CD4-positive, alpha-beta T cell (primary cell): Measurements from ENCODE around the gene TAF6. TPM values are rescaled to one million over a fixed set of nuclear protein-coding genes. Genes with fewer than 3 reads are reported as not detected.

Source experiments
- ATAC-seq: fragments of 200-7000 bp; cut with Tn5 transposase; one replicate; pipeline ENCODE4 v1.10.0; 2022; ENCODE audit warnings: mild to moderate bottlenecking; ENCODE audit not compliant: poor library complexity
- CTCF ChIA-PET: fragments of 350-600 bp; sonication (Branson Sonifier 250); formaldehyde crosslinking; loops from one replicate; lab custom pipeline; 2021; ENCODE audit warnings: antibody characterized with exemption, inconsistent platforms; lab: Charles Lee
- POLR2A ChIA-PET: fragments of 350-600 bp; sonication (Branson Sonifier 250); formaldehyde crosslinking; loops from one replicate; lab custom pipeline; 2021; ENCODE audit warnings: antibody characterized with exemption, inconsistent platforms; lab: Charles Lee
- DNase-seq, 14 experiments: peaks; one replicate each; pipeline ENCODE4 v3.0.0-alpha.2; 2013 to 2020; ENCODE audit warnings: mixed read lengths in 2 of 14
- H3K27ac ChIP-seq, 2 donors: one replicate each; pipeline versions ENCODE4 v1.5.1 to v1.7.0; 2013; ENCODE audit warnings: low read length in 2 of 2, low read depth in 1 of 2, mild to moderate bottlenecking in 1 of 2
- H3K27me3 ChIP-seq, 2 experiments: 1 replicate in 1 of 2; 2 replicates in 1 of 2; pipeline versions ENCODE4 v1.6.1 to v1.7.0; 2013; ENCODE audit warnings: low read length in 2 of 2, control low read depth in 1 of 2, mild to moderate bottlenecking in 1 of 2, moderate library complexity in 1 of 2; ENCODE audit not compliant: insufficient read depth in 2 of 2, control insufficient read depth in 1 of 2
- H3K36me3 ChIP-seq: one replicate; pipeline ENCODE4 v1.6.1; 2013; ENCODE audit warnings: low read length, control low read depth; ENCODE audit not compliant: insufficient read depth
- H3K4me1 ChIP-seq: one replicate; pipeline ENCODE4 v1.6.1; 2013; ENCODE audit warnings: low read length, control low read depth; ENCODE audit not compliant: insufficient read depth
- H3K4me3 ChIP-seq: one replicate; pipeline ENCODE4 v1.5.1; 2013; ENCODE audit warnings: mild to moderate bottlenecking, low read length, moderate library complexity
- H3K9me3 ChIP-seq, 2 experiments: 1 replicate in 1 of 2; 2 replicates in 1 of 2; pipeline versions ENCODE4 v1.6.1 to v1.7.0; 2013; ENCODE audit warnings: low read length in 2 of 2, mild to moderate bottlenecking in 2 of 2, control low read depth in 1 of 2, moderate library complexity in 1 of 2; ENCODE audit not compliant: control insufficient read depth in 1 of 2, insufficient read depth in 1 of 2
- H3K27ac Mint-ChIP-seq: one replicate; pipeline ENCODE4 v1.8.0; 2020; ENCODE audit warnings: mixed read lengths
- H3K27me3 Mint-ChIP-seq: one replicate; pipeline ENCODE4 v1.8.0; 2021; ENCODE audit warnings: mixed read lengths
- H3K36me3 Mint-ChIP-seq: one replicate; pipeline ENCODE4 v1.8.0; 2021; ENCODE audit warnings: low read depth, mixed read lengths
- H3K4me1 Mint-ChIP-seq: one replicate; pipeline ENCODE4 v1.8.0; 2021; ENCODE audit warnings: low read depth, mixed read lengths
- H3K4me3 Mint-ChIP-seq: one replicate; pipeline ENCODE4 v1.8.0; 2020; ENCODE audit warnings: mild to moderate bottlenecking, mixed read lengths
- H3K9me3 Mint-ChIP-seq: one replicate; pipeline ENCODE4 v1.8.0; 2020; ENCODE audit warnings: mixed read lengths
- intact Hi-C, 2 experiments: fragments of 100-400 bp; cut with DNase I in 1 of 2; cut with micrococcal nuclease in 1 of 2; formaldehyde crosslinking; loops; one replicate each; pipeline versions ENCODE4 v1.15.1 to v1.9.0; 2023 to 2025; cut with DNase I, micrococcal nuclease
- total RNA-seq, 174 experiments: library from RNA in 2 of 174; stranded (reverse) in 2 of 174; gene quantifications; one replicate each; pipeline ENCODE4 v1.2.3 and lab custom pipeline; 2021 to 2026
- TF ChIP-seq, protein P1 (sequence below): fragments of 200-600 bp; IDR thresholded peaks from one replicate; pipeline ENCODE4 v1.8.0; 2022; ENCODE audit warnings: antibody characterized with exemption, mild to moderate bottlenecking

The TAF6 gene
- total RNA-seq, 2 experiments from 2014 or later: 34.8 to 37.4 TPM

GRCh38 chr7:100087055-100087750 is 32.0 kb downstream of the TAF6 start:
- intact Hi-C loops: loop anchor here in 1 of 2 experiments (10.0 kb wide), 2 partner anchors 172 to 942 kb away; partner anchors contain the start of genes SMURF1 and TRIM4
- CTCF ChIA-PET: interaction anchor here (1.1 to 1.4 kb wide), 2 partner anchors 44 to 46 kb away, joined by 3 to 4 read pairs; no protein-coding TSS in a partner anchor
- DNase-seq (no peak), ATAC-seq (no peak)
- Mint-ChIP-seq H3K27ac (peak overlapping the region; percentile 91), H3K36me3 (peaks cover 29% of the 10 kb centered on the region), H3K9me3 (no peaks in the 10 kb centered on the region), H3K4me1 (peaks cover 32% of the 10 kb centered on the region), H3K27me3 (no peaks in the 10 kb centered on the region), H3K4me3 (peak overlapping the region; percentile 90)
- H3K9me3 ChIP-seq: no peaks in the 10 kb centered on the region
- peaks cover 30% of the 10 kb centered on the region for H3K4me1 ChIP-seq
- peaks cover 20% of the 10 kb centered on the region for H3K36me3 ChIP-seq
- H3K27me3 ChIP-seq: no peaks in the 10 kb centered on the region
- POLR2A ChIA-PET: interaction anchor here (1.5 to 3.7 kb wide), 3 partner anchors 14 to 168 kb away, joined by 7 to 46 read pairs (median 9); partner anchors contain the start of genes AP4M1, CNPY4, MCM7 and TAF6
- H3K4me3 ChIP-seq: no peak overlapping the region
- H3K27ac ChIP-seq: no peak overlapping the region
- TF ChIP-seq, protein P1, sequence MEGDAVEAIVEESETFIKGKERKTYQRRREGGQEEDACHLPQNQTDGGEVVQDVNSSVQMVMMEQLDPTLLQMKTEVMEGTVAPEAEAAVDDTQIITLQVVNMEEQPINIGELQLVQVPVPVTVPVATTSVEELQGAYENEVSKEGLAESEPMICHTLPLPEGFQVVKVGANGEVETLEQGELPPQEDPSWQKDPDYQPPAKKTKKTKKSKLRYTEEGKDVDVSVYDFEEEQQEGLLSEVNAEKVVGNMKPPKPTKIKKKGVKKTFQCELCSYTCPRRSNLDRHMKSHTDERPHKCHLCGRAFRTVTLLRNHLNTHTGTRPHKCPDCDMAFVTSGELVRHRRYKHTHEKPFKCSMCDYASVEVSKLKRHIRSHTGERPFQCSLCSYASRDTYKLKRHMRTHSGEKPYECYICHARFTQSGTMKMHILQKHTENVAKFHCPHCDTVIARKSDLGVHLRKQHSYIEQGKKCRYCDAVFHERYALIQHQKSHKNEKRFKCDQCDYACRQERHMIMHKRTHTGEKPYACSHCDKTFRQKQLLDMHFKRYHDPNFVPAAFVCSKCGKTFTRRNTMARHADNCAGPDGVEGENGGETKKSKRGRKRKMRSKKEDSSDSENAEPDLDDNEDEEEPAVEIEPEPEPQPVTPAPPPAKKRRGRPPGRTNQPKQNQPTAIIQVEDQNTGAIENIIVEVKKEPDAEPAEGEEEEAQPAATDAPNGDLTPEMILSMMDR: no peak

DNA sequence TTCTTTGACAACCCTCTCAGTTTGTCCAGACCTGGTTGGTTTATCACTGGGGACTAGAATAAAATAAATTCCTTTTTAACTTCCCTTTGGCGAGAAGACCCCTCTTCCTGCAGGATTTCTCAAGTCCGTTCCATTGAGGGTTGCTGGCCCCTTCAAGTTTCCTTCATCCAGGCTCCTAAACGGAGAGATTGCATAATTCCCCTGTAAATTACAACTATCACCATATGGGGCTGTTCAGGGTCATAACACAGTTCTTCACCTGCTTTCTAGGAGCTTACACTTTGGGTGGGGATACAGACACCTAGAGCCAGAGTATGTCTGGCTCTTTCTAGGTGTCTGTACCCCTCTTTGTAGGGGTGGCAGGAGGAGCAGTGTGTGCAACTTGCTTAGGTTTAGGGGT is 33.6 kb downstream of the TAF6 start:
- Mint-ChIP-seq H3K4me1 (peaks cover 42% of the 10 kb centered on the region), H3K4me3 (peak overlapping the region; percentile 25)

GRCh38 chr7:100082978-100083377 is 36.2 kb downstream of the TAF6 start:
- Histone ChIP-seq H3K9me3 (no peaks in the 10 kb centered on the region), H3K27ac (no peak overlapping the region), H3K4me1 (peaks cover 39% of the 10 kb centered on the region), H3K36me3 (peaks cover 14% of the 10 kb centered on the region), H3K27me3 (no peaks in the 10 kb centered on the region), H3K4me3 (no peak overlapping the region)
- CTCF ChIA-PET: interaction anchor here (0.8 to 3.1 kb wide), 3 partner anchors 18 to 50 kb away, joined by 3 to 14 read pairs (median 5); partner anchors contain the start of genes AP4M1 and MCM7
- DNase-seq (no peak), ATAC-seq (peak; percentile 6)
- H3K36me3 Mint-ChIP-seq: peaks cover 33% of the 10 kb centered on the region
- peak overlapping the region; percentile 83 for H3K27ac Mint-ChIP-seq
- POLR2A ChIA-PET: interaction anchor here (1.0 to 2.5 kb wide), 7 partner anchors 18 to 85 kb away, joined by 3 to 9 read pairs (median 6); partner anchors contain the start of genes LAMTOR4, MBLAC1, MCM7 and ZSCAN21
- peaks cover 39% of the 10 kb centered on the region for H3K4me1 Mint-ChIP-seq
- no peaks in the 10 kb centered on the region for H3K27me3 Mint-ChIP-seq
- intact Hi-C loops: loop anchor here (2.0 to 10.0 kb wide), 7 partner anchors 16 to 938 kb away; partner anchors contain the start of genes SMURF1 (in 1 of the 2), TRIM4 (in 1 of the 2), ZKSCAN1 (in 1 of the 2) and ZSCAN21 (in 1 of the 2)
- peak overlapping the region; percentile 87 for H3K4me3 Mint-ChIP-seq
- TF ChIP-seq, protein P1: no peak
- no peaks in the 10 kb centered on the region for H3K9me3 Mint-ChIP-seq

More for the DNA sequence above, 33.6 kb downstream of the TAF6 start:
- H3K27me3 Mint-ChIP-seq: no peaks in the 10 kb centered on the region
- H3K4me1 ChIP-seq: peaks cover 42% of the 10 kb centered on the region
- intact Hi-C loops: loop anchor here in 1 of 2 experiments (10.0 kb wide), 2 partner anchors 171 to 941 kb away; partner anchors contain the start of genes SMURF1 and TRIM4
- POLR2A ChIA-PET: interaction anchor here (0.6 kb wide), 1 partner anchor 72 kb away, joined by 4 read pairs; no protein-coding TSS in a partner anchor
- DNase-seq: no peak
- CTCF ChIA-PET: no interaction called here
- no peak overlapping the region for H3K4me3 ChIP-seq
- H3K27ac Mint-ChIP-seq: peak overlapping the region; percentile 47
- H3K27me3 ChIP-seq: no peaks in the 10 kb centered on the region
- TF ChIP-seq, protein P1: no peak
- H3K36me3 ChIP-seq: peaks cover 3% of the 10 kb centered on the region
- H3K36me3 Mint-ChIP-seq: peaks cover 26% of the 10 kb centered on the region
- H3K9me3 ChIP-seq: no peaks in the 10 kb centered on the region
- H3K27ac ChIP-seq: no peak overlapping the region
- H3K9me3 Mint-ChIP-seq: no peaks in the 10 kb centered on the region
- no peak for ATAC-seq
